ENCODE data around the gene NMT1. TPM values are rescaled to one million over a fixed set of nuclear protein-coding genes. Genes with fewer than 3 reads are reported as not detected.
A peak's percentile ranks its signal among the peaks of the same experiment; 100 is the strongest.

Gene NMT1
- total and polyA plus RNA-seq, 2 experiments from 2014 or later: 95.6 to 298 TPM

GRCh38 chr17:45143767-45144198, 82.7 kb downstream of the NMT1 start:
- Mint-ChIP-seq H3K36me3 (ENCODE audit: low read depth) (no peaks in the 10 kb centered on the region; the same call in 2 of the 3 replicates), H3K27ac (no peak overlapping the region), H3K4me1 (peaks cover 28% of the 10 kb centered on the region), H3K9me3 (no peaks in the 10 kb centered on the region), H3K27me3 (ENCODE audit: insufficient read depth, low read depth, poor library complexity) (peaks cover 30% of the 10 kb centered on the region), H3K4me3 (peak overlapping the region; percentile 72)
- no peaks in the 10 kb centered on the region for H3K9me2 ChIP-seq (ENCODE audit: insufficient read depth)
- H4K20me1 ChIP-seq (replicated peaks; ENCODE audit: insufficient read depth): no peaks in the 10 kb centered on the region
- peak overlapping the region; percentile 92 for H2AFZ ChIP-seq
- H3K36me3 ChIP-seq (ENCODE audit: insufficient read depth): no peaks in the 10 kb centered on the region
- no peaks in the 10 kb centered on the region for H3K27me3 ChIP-seq (ENCODE audit: insufficient read depth)
- no peaks in the 10 kb centered on the region; the same call in 1 of the 2 replicates for H3K79me2 ChIP-seq (replicated peaks; ENCODE audit: insufficient read depth)
- ATAC-seq (peak; percentile 11), DNase-seq (ENCODE audit: low spot score) (peak; percentile 82)
- H3K4me2 ChIP-seq: peak overlapping the region; percentile 80
- peaks cover 20% of the 10 kb centered on the region for H3K4me1 ChIP-seq (ENCODE audit: insufficient read depth)
- H3F3A ChIP-seq (replicated peaks; ENCODE audit: low read depth): peaks cover 12% of the 10 kb centered on the region
- H3K4me3 ChIP-seq: peak overlapping the region; percentile 86
- peak overlapping the region; percentile 69 for H3K27ac ChIP-seq (ENCODE audit: low read depth)
- TF ChIP-seq ZNF114 (CRISPR knock-in tag; IDR thresholded peaks at IDR 0.05): no peak
- no peak for TF ChIP-seq EZH2 (IDR thresholded peaks at IDR 0.05; ENCODE audit: low read depth, unreplicated experiment)
- no peak for TF ChIP-seq REST (IDR thresholded peaks at IDR 0.05; ENCODE audit: unreplicated experiment)
- TF ChIP-seq NANOG (IDR thresholded peaks at IDR 0.05; ENCODE audit: borderline replicate concordance): no peak
- TF ChIP-seq POLR2AphosphoS5 (IDR thresholded peaks at IDR 0.05; ENCODE audit: low read depth): no peak
- TF ChIP-seq ETS1 (IDR thresholded peaks at IDR 0.05): no peak
- no peak for TF ChIP-seq STAT1 (IDR thresholded peaks at IDR 0.05; ENCODE audit: unreplicated experiment)
- no peak for TF ChIP-seq JUNB (IDR thresholded peaks at IDR 0.05; ENCODE audit: unreplicated experiment)
- no peak for TF ChIP-seq ZNF331 (CRISPR knock-in tag; IDR thresholded peaks at IDR 0.05; ENCODE audit: low read depth)
- no peak for TF ChIP-seq EZH2phosphoT487 (IDR thresholded peaks at IDR 0.05; ENCODE audit: unreplicated experiment)
- no peak for TF ChIP-seq CREB1 (CRISPR knock-in tag; IDR thresholded peaks at IDR 0.05; ENCODE audit: low read depth)
